ENCODE measurements around the gene LTBP3. TPM values are rescaled to one million over a fixed set of nuclear protein-coding genes. Genes with fewer than 3 reads are reported as not detected.
A peak's percentile ranks its signal among the peaks of the same experiment; 100 is the strongest.

LTBP3 gene
- total and polyA plus RNA-seq, 9 of the 15 experiments (the other 6 are each of a cell fraction or from before 2014, with no cell fraction given) = 0.06 to 20.5 (median 4.8) TPM

GRCh38 chr11:65575568-65576231 lies 17.5 kb upstream of the LTBP3 start, which contains the start of gene EHBP1L1 (continued):
- TF ChIP-seq BMI1 (IDR thresholded peaks at IDR 0.05; ENCODE audit: low read length) (no peak), ZNF134 (CRISPR knock-in tag; conservative IDR thresholded peaks at IDR 0.05) (no peak), ZC3H4 (CRISPR knock-in tag; IDR thresholded peaks at IDR 0.05; ENCODE audit: borderline replicate concordance) (no peak; the same call in 1 of the 2 replicates), RREB1 (CRISPR knock-in tag; IDR thresholded peaks at IDR 0.05) (peak; percentile 24; the same call in 1 of the 2 replicates), ZNF124 (CRISPR knock-in tag; IDR thresholded peaks at IDR 0.05) (no peak), STAT5B (CRISPR knock-in tag; IDR thresholded peaks at IDR 0.05) (no peak), SIN3B (IDR thresholded peaks at IDR 0.05; ENCODE audit: low read depth) (peak; percentile 28; the same call in 1 of the 2 replicates), MEIS2 (IDR thresholded peaks at IDR 0.05; ENCODE audit: partially characterized antibody) (no peak), EP300 (IDR thresholded peaks at IDR 0.05; ENCODE audit: low read length) (no peak), ZNF445 (CRISPR knock-in tag; IDR thresholded peaks at IDR 0.05; ENCODE audit: low read depth) (no peak), WHSC1 (IDR thresholded peaks at IDR 0.05; ENCODE audit: low read length) (no peak), ZNF347 (CRISPR knock-in tag; IDR thresholded peaks at IDR 0.05; ENCODE audit: low read depth) (no peak), SMARCA5 (IDR thresholded peaks at IDR 0.05) (peak; percentile 87; the same call in 1 of the 2 replicates), CBX1 (IDR thresholded peaks at IDR 0.05; ENCODE audit: low read depth) (peak; percentile 79), SRF (CRISPR knock-in tag; IDR thresholded peaks at IDR 0.05) (0 out of 4 replicates have a peak, but pooled peaks of 1 of the 2 experiments have one; percentile 6), ZBTB11 (CRISPR knock-in tag; IDR thresholded peaks at IDR 0.05) (peak in 1 of 3 experiments; percentile 40; a peak in 1 of 6 replicates), CREB3L1 (IDR thresholded peaks at IDR 0.05; ENCODE audit: borderline replicate concordance, low read depth) (no peak), NR1H2 (CRISPR knock-in tag; IDR thresholded peaks at IDR 0.05) (no peak)
